ENCODE data around the gene TREM1.
"Not testable (repeated sequence)": the region's sequence is repeated elsewhere in the genome, so short reads cannot be mapped to it uniquely, and the experiment has no call there.

The TREM1 gene

DNA sequence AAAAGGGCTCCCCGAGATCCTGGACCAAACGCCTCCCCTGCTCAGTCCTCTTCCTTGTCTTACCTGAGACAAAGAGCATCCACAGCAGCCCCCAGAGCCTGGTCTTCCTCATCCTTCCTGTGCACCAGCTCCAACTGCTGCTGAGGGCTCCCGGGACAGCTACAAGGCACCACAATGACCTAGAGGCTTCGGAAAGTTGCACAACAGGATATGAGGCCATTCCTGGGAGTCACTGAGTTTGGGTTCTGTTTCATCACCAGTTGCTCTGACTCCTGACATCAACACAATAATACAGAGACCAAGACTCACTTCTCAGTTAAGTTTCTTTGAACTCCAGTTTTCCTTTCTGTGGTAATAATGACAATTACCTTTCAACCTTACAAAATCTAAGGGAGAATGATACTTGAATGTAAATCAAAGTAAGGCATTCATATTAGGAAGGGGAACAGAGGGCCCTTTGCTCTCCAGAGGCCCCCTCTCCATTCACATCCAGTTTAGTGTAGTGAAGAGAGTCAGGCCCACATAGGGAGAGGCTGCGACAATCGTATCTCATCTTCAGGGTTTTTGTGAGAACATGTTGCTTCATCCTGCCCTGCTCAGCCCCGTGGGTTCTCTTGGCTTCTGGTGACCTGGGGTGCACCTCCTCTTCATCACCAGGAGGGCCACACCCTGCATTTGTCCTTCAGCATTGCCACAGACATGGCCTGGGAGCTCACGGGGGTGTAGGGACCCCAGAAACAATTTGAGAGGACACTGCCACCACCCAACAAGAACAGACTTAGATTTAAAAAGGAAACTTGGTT lies at the start of gene TREM1:
TSS of gene TREM1 (minus strand) at position 139 of the 803 bp plus-strand sequence. CDS start at position 112, 27 bp downstream.
- no peak for DNase-seq

DNA sequence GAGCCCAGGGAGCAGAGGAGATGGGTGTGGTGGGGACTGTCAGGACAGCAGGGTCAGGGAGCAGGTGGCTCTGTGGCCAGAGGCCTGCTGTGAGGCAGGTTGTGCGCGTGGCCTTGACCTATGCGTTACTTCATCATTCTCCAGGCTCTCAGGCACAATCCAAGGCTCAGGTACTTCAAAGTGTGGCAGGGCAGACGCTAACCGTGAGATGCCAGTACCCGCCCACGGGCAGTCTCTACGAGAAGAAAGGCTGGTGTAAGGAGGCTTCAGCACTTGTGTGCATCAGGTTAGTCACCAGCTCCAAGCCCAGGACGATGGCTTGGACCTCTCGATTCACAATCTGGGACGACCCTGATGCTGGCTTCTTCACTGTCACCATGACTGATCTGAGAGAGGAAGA lies 49.5 kb upstream of the TREM1 start:
- DNase-seq, result no peak

DNA sequence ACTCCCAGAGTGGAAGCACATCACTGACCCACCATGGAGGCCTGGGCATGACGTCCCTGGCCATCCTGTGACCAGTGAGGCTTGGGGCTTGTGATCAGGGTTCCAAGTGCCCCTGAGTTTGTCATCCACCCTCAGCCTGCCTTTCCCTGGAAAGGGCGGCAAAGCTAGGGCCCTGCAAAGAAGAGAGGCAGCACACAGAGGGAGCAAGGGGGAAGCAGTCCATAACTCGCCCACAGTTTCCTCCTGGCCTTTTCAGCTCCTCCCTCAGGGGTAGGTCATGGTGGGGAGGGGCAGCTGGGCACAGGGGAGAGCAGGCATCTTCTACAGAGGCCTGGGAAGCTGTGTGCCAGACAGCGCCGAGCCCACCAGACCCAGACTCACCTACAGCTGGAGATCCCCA lies 48.8 kb upstream of the TREM1 start, which contains the start of gene NCR2:
TSS of gene NCR2 (plus strand) at position 313 of the 400 bp plus-strand sequence. CDS start 269 bp downstream, outside the sequence.
- DNase-seq, result no peak

DNA sequence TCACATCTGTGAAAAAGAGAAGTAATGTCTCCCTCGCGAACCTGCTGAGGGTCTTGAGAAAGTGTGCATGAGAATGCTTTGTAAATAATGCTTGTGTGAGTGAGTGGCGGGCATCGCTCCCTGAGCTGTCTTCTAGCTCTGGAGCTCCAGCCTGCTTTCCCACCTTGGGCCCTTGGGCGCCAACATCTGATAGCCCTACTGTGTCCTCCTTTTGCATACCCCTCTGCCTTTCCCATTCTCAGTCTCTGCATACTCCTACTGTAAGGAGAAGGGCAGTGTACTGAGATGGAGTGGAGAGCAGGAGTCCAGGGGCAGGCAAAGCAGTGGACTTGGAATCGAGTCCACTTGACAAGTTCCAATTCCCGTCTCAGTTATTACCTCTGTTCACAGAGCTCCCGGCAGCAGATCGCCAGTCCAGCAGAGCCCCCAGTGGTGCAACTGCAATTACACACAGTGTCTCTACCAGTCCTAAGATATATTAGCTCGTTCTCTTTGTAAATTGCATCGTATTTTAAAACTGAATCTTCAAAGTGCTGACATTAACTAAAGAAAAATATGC lies 48.1 kb upstream of the TREM1 start:
- no peak for DNase-seq

DNA sequence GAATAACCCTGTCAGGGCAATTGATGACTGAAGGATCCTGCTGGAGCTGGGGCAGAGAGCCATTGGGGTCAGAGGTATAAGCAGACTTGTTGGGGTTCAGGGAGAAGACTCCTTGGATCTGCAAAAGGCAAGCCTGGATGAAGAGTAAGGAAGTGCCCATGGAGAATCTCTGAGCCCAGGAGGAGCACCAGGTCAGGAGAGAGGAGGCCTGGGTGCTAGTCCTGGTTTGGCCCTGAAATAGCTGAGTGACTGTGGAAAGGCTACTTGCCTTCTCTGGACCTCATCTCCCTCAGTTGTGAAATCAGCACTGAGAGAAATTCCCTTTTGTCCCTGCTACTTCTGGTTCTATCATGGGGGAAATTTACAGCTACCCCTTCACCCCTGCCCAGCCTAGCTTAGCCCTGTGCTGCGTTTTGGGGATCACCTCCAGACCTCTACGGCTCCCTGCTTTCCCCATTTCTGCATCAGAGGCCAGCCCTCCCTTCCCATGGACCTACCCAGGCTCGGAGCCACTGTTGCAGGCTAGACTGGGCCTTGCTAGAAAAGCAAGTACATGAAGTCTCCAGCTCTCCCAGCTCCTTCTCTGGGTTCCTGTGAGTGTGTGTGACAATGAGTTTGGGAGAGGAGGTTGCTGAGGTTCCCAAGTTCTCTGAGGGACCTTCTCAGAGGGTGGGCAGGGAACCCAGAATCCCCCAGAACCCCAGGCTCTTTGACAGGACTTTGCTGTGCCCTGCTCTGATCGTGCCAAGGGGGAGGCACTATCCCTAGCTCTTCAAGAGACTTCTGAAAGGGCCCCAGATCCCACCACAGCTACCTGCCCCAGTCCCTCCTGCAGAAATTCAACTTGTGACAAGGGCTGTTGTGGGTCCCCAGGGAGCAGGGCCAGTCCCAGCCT lies 46.6 kb upstream of the TREM1 start:
- no peak for DNase-seq

DNA sequence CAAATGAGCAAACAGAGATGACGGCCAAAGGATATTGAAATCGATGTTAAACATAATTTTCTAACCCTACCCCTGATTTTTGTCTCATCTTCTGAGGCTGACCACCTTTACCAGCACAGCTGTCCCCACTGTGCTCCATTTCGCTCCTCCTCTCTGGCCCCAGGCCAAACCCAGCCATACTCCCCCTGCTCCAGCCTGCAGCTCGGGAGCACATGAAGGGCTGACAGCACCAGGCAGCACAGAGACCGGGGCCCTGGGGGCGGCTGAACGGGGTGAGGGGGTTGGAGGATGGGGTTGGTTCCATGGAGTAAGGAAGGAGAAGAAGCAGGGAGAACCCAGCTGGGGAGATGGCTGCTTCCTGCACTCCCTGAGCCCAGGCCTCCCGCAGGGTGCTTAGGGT lies 45.8 kb upstream of the TREM1 start:
- no peak for DNase-seq

- no peak for DNase-seq
These were observed 45.1 kb upstream of the TREM1 start for GRCh38 chr6:41331401-41332150.

- no peak for DNase-seq
These were observed 40.7 kb upstream of the TREM1 start for GRCh38 chr6:41327177-41327576.

DNA sequence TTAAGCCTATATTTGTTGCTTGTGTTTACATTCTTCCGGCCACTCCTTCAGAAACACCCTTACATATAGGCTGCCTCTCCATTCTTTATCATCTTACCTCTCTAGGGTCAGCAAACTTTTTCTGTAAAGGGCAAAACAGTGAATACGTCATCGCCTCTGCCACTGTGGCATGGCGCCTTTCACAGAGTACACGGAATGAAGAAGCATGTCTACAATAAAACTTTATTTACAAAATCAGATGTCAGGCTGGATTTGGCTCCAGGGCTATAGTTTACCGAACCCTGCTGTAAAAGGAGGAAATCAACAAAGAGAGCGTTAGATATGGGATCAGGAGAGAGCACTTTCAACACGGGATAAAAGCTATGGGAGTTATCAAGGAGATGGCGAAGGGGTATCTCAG lies 39.6 kb upstream of the TREM1 start:
- DNase-seq, result no peak

GRCh38 chr6:41325446-41326066 lies 39.1 kb upstream of the TREM1 start:
- no peak for DNase-seq

DNA sequence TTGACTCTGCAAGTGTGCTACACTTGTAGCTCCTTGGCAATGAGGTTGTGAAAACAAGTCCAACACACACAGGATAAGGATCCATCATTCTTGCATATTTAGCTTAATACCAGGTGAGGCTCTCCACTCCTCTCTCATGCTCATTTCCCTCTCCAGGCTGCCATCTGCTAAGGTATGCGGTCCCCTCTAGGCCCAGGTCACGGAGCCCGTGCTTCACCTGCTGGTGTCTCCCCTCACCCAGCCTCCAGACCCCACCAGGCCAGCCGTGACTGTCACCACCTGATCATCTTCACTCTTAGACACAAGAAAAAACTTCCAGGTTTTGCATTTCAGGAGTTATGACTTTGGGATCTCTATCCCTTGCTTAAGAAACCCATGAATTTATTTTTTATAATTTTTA lies 34.7 kb upstream of the TREM1 start:
- DNase-seq, result no peak

- DNase-seq, result peak; percentile 86
These were observed 32.4 kb upstream of the TREM1 start for GRCh38 chr6:41318654-41319565.

- no peak for DNase-seq
These were observed 31.8 kb upstream of the TREM1 start for GRCh38 chr6:41318261-41318653.

DNA sequence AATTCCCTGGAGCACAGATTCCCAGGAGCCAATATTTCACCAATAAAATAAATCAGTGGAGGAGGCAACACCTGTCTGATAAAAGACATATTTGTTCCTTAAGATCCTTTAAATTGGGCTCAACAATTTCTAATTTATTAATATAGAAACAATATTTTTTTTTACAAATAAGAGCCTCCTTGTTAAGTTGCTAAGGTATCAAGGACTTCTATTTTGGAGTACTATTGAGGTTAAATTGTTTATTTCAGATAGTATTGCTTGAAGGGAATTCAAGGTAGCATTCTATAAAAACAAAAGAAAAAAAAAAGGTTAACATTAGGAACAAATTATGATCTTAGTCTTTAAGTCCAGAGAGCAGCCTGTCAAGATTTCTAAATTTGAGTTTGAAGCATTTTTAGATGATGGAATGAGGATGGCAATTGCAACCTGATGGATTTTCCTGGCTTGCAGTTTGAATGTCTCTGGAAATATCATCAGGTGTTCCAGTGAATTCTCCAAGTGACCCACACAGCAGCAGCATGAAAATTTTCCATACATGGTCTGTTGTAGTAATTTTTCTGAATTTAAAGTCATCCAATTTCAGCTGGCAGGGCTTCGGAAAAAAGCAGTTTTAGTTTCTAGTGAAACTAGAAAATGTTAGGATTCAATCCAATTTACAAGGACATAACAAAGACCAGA lies 29.6 kb upstream of the TREM1 start:
- peak; percentile 31 for DNase-seq

DNA sequence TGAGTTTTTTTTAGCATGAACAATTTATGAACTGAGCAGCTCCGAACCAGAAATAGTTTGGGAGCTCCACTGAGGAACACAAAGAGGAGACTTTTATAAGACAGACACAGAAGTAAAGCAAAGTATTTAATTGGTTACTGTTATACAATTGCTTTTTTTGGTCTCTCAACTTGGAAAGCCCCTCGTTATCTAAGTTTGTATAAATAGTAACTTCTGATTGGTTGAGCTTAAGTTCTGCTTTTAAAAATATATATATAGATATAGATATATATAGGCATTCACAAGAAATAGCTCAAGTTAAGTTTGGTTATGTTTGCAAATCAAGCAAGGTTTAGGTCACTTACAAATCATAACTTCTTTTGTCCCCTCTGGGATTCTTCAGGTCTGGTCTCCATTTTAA lies 28.7 kb upstream of the TREM1 start:
- no peak for DNase-seq

DNA sequence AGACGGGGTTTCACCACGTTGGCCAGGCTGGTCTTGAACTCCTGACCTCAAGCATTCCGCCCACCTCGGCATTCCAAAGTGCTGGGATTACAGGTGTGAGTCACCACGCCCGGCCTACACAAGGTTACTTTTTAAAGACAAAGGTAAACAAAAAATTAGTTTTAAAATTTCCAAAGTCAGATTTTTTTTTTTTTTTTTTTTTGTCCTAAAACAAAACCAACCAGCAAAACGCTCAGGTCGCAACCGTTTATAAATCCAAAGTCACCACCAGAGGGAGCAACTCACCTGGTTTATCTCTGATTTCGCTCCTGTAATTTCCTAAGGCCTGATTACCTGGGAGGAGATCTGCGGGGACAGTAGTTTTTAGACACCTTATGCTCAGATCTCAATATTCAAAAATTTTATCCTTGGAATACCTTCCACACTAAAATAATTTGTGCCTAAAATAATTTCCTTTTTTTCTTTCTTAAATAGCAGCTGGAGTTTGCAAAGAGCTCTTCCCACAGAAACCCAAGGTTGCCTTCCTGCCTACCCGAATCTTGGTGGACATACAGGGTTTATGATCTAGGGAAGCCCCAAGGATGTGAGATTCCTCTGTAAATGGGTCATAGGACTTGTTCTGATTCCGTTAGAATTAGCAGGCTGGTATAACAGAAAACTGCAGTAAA lies 19.8 kb upstream of the TREM1 start:
- DNase-seq, result no peak

- no peak for DNase-seq
These were observed 16.2 kb upstream of the TREM1 start for GRCh38 chr6:41302638-41303037.

GRCh38 chr6:41298785-41299502 lies 12.5 kb upstream of the TREM1 start:
- DNase-seq, result no peak

GRCh38 chr6:41297248-41297647 lies 10.8 kb upstream of the TREM1 start:
- DNase-seq, result not testable (repeated sequence)
